AG09319 (cell line): Measurements from ENCODE around the gene SLC52A3.
A peak's percentile ranks its signal among the peaks of the same experiment; 100 is the strongest.

Experiments used
- DNase-seq: peaks from one replicate; pipeline ENCODE4 v3.0.0-alpha.2; 2010; ENCODE audit warnings: low read depth; ENCODE audit errors: extremely low read depth
- CTCF ChIP-seq: IDR thresholded peaks from 2 replicates; pipeline ENCODE4 v1.5.1; 2011; ENCODE audit warnings: low read depth, mild to moderate bottlenecking, inconsistent platforms, low read length, moderate library complexity

SLC52A3 gene

GRCh38 chr20:761418-762381 lies 6.6 kb downstream of the SLC52A3 start:
- no peak for DNase-seq
- TF ChIP-seq CTCF, result no peak

GRCh38 chr20:760751-761417 lies 7.4 kb downstream of the SLC52A3 start:
- no peak for DNase-seq
- peak; percentile 48 for TF ChIP-seq CTCF

GRCh38 chr20:757506-757905 lies 10.8 kb downstream of the SLC52A3 start:
- TF ChIP-seq CTCF, result no peak
- no peak for DNase-seq

- TF ChIP-seq CTCF, result no peak
- no peak for DNase-seq
These were observed 12.4 kb downstream of the SLC52A3 start for GRCh38 chr20:755941-756340.

- DNase-seq, result no peak
- TF ChIP-seq CTCF, result no peak
These were observed 13.4 kb downstream of the SLC52A3 start for GRCh38 chr20:754904-755303.

- TF ChIP-seq CTCF, result no peak
- DNase-seq, result no peak
These were observed 14.2 kb downstream of the SLC52A3 start for GRCh38 chr20:753897-754635.
